ENCODE data around the gene PLCH1.

PLCH1 gene

DNA sequence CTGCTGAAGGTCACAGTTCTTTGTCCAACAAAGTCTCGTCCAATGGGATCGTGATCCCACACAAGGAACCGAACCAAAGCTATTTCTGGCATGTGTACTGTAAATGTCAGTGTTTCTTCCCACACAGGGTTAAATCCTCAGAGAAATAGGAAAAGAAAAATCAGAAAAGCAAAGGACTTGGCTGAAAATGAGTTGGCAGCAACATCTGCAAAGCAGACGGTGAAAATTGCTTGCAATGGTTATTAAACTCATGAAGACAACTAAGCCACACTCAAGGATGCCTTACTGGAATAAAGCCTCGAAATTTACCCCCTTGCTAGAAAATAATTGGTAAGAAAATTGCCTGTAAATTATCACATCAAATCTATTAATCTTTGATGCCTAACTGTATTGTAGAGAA lies 256.2 kb downstream of the PLCH1 start:
- Histone ChIP-seq H3K27me3 (ENCODE audit: insufficient read depth, poor library complexity, severe bottlenecking) (no peaks in the 10 kb centered on the region), H3K4me3 (replicated peaks; ENCODE audit: insufficient read depth, low read length) (no peak overlapping the region), H3K27ac (replicated peaks) (no peak overlapping the region)
- TF ChIP-seq, protein P1, sequence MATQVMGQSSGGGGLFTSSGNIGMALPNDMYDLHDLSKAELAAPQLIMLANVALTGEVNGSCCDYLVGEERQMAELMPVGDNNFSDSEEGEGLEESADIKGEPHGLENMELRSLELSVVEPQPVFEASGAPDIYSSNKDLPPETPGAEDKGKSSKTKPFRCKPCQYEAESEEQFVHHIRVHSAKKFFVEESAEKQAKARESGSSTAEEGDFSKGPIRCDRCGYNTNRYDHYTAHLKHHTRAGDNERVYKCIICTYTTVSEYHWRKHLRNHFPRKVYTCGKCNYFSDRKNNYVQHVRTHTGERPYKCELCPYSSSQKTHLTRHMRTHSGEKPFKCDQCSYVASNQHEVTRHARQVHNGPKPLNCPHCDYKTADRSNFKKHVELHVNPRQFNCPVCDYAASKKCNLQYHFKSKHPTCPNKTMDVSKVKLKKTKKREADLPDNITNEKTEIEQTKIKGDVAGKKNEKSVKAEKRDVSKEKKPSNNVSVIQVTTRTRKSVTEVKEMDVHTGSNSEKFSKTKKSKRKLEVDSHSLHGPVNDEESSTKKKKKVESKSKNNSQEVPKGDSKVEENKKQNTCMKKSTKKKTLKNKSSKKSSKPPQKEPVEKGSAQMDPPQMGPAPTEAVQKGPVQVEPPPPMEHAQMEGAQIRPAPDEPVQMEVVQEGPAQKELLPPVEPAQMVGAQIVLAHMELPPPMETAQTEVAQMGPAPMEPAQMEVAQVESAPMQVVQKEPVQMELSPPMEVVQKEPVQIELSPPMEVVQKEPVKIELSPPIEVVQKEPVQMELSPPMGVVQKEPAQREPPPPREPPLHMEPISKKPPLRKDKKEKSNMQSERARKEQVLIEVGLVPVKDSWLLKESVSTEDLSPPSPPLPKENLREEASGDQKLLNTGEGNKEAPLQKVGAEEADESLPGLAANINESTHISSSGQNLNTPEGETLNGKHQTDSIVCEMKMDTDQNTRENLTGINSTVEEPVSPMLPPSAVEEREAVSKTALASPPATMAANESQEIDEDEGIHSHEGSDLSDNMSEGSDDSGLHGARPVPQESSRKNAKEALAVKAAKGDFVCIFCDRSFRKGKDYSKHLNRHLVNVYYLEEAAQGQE (IDR thresholded peaks at IDR 0.05; ENCODE audit: insufficient replicate concordance, low read depth) = no peak
- TF ChIP-seq GABPA (IDR thresholded peaks at IDR 0.05; ENCODE audit: low read depth) (no peak), POLR2AphosphoS5 (IDR thresholded peaks at IDR 0.05; ENCODE audit: low read depth) (no peak), SPI1 (IDR thresholded peaks at IDR 0.05; ENCODE audit: borderline replicate concordance, low read depth) (no peak)
- TF ChIP-seq, protein P2, sequence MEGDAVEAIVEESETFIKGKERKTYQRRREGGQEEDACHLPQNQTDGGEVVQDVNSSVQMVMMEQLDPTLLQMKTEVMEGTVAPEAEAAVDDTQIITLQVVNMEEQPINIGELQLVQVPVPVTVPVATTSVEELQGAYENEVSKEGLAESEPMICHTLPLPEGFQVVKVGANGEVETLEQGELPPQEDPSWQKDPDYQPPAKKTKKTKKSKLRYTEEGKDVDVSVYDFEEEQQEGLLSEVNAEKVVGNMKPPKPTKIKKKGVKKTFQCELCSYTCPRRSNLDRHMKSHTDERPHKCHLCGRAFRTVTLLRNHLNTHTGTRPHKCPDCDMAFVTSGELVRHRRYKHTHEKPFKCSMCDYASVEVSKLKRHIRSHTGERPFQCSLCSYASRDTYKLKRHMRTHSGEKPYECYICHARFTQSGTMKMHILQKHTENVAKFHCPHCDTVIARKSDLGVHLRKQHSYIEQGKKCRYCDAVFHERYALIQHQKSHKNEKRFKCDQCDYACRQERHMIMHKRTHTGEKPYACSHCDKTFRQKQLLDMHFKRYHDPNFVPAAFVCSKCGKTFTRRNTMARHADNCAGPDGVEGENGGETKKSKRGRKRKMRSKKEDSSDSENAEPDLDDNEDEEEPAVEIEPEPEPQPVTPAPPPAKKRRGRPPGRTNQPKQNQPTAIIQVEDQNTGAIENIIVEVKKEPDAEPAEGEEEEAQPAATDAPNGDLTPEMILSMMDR (IDR thresholded peaks at IDR 0.05; ENCODE audit: insufficient read depth, low read length) = no peak
- no peak for DNase-seq (ENCODE audit: low read depth in 1 of 2, low spot score in 1 of 2)

DNA sequence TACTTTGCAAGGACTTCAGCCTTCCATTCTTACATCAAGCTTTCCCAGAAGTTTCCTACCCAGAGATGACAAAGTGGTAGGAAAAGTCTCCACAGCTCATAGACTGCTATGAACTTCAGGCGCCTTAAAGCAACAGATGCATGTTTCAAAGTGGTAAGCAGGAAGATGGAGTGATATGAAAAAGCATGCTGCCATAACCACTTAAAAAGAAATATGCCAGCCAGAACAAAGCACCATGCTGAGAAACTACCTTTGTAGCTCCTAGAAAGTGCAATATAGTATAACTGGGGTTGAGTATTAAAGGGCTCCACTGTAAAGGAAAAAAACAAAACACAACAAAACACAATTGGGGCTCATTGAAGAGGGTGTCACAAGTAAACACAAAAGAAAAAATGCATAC lies 259.0 kb downstream of the PLCH1 start:
- DNase-seq (ENCODE audit: low read depth in 1 of 2, low spot score in 1 of 2) = no peak
- Histone ChIP-seq H3K27me3 (ENCODE audit: insufficient read depth, poor library complexity, severe bottlenecking) (no peaks in the 10 kb centered on the region), H3K27ac (replicated peaks) (no peak overlapping the region), H3K4me3 (replicated peaks; ENCODE audit: insufficient read depth, low read length) (no peak overlapping the region)
- TF ChIP-seq POLR2AphosphoS5 (IDR thresholded peaks at IDR 0.05; ENCODE audit: low read depth) = no peak
- TF ChIP-seq GABPA (IDR thresholded peaks at IDR 0.05; ENCODE audit: low read depth) = no peak
- TF ChIP-seq SPI1 (IDR thresholded peaks at IDR 0.05; ENCODE audit: borderline replicate concordance, low read depth) = no peak
- TF ChIP-seq, protein P2 (IDR thresholded peaks at IDR 0.05; ENCODE audit: insufficient read depth, low read length) = no peak
- TF ChIP-seq, protein P1 (IDR thresholded peaks at IDR 0.05; ENCODE audit: insufficient replicate concordance, low read depth) = no peak

DNA sequence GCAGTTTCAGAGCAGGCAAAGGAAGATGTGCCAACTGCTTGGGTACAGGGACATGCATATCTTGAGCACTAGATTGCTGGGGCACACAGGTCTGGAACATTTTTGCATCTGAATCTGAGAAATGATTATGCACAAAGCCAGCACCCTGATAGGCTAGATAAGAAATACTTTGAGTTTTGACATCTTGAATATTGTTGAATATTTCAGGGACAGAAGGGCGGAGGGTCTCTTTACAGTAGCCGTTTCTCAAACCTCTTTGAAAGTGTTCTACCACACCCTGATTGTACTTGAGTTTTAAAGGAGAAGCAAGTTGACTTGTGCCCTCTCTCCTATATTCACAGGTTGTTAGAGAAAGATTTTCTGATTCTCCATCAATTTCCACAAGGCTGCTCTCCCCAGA lies 263.3 kb downstream of the PLCH1 start:
- Histone ChIP-seq H3K27me3 (ENCODE audit: insufficient read depth, poor library complexity, severe bottlenecking) (no peaks in the 10 kb centered on the region), H3K4me3 (replicated peaks; ENCODE audit: insufficient read depth, low read length) (no peak overlapping the region), H3K27ac (replicated peaks) (no peak overlapping the region)
- TF ChIP-seq GABPA (IDR thresholded peaks at IDR 0.05; ENCODE audit: low read depth) = no peak
- TF ChIP-seq, protein P1 (IDR thresholded peaks at IDR 0.05; ENCODE audit: insufficient replicate concordance, low read depth) = no peak
- TF ChIP-seq, protein P2 (IDR thresholded peaks at IDR 0.05; ENCODE audit: insufficient read depth, low read length) = no peak
- TF ChIP-seq POLR2AphosphoS5 (IDR thresholded peaks at IDR 0.05; ENCODE audit: low read depth) = no peak
- TF ChIP-seq SPI1 (IDR thresholded peaks at IDR 0.05; ENCODE audit: borderline replicate concordance, low read depth) = no peak
- DNase-seq (ENCODE audit: low read depth in 1 of 2, low spot score in 1 of 2) = no peak

Measured in HL-60 (cell line).